Stimulated activated CD4-positive, alpha-beta T cell treated with anti-CD3 and anti-CD28 coated beads, Interleukin-12 subunit alpha, Interleukin-12 subunit beta, amount 100 ng/mL, for 48 hours (primary cell): ENCODE measurements around the gene NEO1.

Experiments used
- DNase-seq, 3 donors: peaks; one replicate each; pipeline ENCODE4 v3.0.0-alpha.2; 2020; ENCODE audit warnings: low read depth in 2 of 3, low spot score in 1 of 3

Gene NEO1

DNA sequence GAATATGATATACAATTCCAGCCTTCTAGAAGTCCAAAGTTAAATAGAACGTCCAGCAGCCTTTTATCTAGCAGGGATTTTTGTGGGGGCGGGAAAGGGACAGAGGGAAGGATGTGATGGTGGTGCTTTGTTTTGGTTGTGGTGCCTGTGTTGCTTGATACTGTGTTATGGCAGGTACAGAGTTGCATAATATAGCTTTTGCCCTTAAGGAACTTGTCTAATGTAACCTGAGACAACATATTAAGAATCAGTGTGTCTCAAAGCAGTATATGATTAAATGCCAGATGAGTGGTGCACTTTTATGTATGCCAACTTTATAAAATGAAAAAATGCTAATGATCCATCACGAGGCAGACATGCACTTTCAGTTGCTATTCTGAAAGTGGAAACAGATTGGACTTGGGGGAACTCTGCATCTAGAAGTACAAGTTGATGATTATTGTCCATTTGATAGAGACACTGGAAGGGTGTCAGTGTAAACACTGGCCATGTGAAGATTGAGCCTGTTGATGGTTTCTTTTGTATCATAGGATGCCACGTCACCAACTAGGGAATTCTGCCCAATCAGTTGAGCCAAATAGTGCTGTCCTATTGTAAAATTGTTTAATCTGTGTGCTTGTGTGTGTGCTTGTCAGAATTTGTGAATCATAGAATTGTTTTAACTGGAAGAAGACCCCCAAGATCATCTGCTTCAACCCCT lies 23.0 kb downstream of the NEO1 start:
- no peak for DNase-seq

DNA sequence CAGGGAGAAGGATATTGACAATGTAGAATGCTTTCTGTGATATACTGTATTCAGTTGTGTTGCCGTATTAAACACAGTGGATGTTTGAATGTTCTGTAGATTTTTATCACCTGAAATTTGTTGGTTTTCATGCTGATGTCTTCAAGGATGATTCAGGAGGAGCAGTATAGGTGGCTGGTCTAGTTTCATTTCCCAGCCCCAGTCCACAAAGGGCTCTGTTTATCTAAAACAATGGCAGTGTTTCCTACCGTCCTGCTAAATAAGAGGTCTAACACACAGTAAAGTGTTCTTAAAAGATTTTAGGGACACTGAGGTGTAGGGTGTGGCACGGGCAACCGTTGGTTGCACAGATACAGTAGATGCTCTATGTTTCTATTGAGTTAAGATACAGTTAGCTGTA lies 26.0 kb downstream of the NEO1 start:
- DNase-seq, result no peak

DNA sequence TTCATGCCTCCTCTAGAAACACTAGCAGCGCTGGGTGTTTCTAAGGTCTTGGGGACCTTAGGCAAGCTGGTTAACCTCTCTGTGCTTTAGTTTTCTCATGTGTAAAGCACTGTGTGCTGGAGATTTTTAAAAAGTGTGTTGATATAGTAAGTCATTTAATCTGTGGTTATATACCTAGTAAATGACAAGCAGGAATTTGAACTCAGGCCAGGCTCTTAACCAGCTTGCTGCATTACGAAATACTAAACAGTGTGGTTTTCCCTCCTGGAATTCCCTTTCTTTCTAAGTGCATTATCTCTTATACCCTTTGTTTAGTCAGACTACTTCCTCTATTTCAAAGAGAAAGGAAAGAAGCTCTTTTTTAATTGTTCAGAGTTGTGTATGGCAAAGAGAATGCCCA lies 26.5 kb downstream of the NEO1 start:
- DNase-seq, result no peak

DNA sequence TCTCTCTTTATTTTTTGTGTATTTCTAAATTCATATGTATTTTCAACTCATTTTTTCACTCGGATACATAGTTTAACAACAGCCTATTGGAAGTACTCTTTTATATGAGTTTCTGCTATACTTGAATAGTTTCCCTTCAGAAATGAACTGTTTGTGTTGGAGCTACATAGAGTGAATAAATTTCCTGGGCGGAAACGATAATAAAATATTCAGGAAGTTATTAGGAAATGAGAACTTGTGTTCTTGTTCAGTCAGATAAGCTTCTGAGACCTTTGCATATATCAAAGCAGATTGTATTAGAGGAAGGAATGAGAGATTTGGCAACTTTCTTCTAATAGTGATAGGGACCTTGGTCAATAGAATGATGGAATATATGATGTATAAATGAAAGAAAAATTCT lies 27.3 kb downstream of the NEO1 start:
- no peak for DNase-seq

DNA sequence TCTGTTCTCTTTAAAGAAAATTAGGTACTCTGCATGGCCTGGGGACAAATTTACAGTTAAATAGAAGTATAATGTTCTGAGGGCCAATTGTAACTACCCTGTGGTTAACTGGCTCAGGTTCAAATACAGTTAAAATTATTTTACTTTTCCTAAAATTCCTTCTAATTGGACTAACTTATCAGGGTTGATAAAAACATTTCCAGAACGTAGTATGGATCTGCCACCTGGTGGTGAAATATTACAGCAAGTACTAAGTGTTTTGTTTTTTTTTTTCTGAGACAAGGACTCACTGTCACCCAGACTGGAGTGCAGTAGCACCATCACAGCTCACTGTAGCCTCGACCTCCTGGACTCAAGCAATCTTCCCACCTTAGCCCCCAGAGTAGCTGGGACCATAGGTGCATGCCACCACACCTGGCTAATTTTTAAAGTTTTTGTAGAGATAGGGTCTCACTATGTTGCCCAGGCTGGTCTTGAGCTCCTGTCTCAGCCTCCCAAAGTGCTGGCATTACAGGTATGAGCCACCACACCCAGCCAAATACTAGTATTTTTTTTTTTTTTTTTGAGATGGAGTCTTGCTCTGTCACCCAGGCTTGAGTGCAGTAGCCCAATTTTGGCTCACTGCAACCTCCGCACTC lies 29.2 kb downstream of the NEO1 start:
- no peak for DNase-seq

DNA sequence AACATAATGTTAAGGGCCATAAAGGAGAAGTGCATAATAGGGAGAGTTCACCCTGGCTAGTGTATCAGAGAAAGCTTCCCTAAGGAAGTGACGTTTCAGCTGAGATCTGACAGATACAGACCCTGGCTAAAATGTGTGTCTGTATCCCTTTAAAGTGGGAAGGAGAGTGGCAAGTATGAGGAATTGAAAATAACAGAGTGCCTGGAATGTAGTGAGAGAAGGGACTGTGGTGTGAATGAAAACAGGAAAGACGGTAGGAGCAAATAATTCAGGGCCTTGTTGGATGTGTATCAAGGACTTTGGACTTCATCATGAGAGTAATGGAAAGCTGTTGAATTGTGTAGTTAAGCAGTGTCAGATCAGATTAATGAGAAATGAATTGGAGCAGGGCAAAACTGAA lies 30.5 kb downstream of the NEO1 start:
- no peak for DNase-seq

DNA sequence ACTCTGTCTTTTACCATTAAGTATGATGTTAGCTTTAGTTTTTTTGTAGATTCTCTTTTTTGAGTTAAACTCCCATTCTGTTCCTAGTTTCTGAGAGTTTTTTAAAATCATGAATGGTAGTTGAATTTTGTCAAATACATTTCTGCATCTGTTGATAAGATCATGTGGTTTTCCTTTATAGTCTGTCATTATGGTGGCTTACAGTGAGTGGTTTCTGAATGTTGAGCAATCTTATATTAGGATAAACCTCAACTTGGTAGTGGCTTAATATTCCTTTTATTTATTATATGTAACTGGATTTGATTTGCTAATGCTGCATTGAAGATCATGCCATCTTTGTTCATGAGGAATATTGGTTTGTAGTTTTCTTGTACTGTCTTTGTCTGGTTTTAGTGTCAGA lies 34.8 kb downstream of the NEO1 start:
- no peak for DNase-seq

DNA sequence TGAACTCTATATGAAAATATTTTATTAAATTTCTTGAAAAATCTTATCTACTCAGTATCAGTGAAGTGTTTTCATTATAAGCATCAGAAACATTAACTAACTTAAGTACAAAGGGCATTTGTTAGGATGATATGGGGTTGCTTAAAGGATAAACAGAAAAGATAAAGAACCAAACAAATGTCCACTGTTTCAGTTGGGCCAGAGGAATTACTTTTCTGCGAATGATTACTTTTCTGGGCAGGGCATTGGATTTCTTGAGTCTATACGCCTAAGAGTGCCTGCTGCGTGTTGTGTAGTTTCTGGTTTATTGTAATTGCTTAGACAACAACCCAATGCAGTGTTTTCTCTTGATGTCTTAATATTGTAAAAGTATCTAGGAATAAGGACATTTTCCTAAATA lies 52.8 kb downstream of the NEO1 start:
- DNase-seq, result no peak

DNA sequence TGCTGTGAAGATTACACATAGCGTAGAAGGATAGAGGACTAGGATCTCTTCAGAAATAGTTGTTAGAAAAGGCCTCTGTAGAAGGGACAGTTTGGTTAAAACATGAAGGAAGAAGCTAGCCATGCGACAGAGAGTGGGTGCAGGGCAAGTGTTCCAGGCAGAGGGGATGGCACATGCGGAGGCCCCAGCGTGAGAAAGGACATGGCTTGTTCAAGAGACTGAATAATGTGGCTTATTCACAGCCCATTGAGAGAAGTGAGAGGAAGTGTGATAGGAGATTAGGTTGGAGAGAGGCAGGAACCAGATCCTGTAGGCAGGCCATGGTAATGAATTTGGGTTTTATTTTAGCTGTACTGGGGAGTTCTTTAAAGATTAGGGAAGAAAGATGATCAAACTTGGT lies 56.4 kb downstream of the NEO1 start:
- no peak for DNase-seq

DNA sequence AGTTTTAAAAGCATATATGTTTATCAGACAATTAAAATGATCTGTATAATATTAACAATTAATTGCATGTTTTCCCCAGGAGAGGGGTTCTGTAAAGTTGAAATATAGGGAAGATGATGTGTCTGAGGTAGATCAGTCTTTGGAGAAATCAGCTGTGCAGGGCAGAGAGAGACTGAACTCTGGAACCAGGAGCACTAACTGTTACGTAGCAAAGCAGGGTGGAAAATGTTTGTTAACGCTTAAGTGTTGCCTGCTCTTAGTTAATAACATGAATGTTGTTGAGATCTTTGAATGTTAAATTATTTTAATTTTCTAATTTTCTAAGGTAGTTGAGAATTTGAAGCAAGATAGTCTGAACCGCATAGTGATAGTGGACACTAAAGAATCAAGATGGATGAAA lies 57.5 kb downstream of the NEO1 start:
- DNase-seq, result no peak

DNA sequence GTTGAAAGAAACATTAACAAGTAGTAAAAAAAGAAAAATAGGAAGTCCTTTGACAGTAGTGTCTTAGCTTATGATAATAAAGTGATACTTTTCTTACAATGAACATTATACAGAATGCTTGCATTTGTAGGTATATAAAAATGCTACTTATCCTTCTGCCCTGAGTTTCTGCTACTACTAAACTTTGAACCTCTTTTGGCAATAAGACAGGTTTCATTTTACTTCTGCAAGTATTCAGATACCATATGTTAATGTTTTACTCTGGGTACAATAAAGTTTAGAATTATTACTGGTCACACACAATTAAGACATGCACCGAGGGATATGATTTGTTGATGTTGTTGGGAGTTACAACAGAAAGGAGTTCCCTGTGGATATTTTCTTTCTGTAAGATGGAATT lies 57.9 kb downstream of the NEO1 start:
- DNase-seq, result no peak

DNA sequence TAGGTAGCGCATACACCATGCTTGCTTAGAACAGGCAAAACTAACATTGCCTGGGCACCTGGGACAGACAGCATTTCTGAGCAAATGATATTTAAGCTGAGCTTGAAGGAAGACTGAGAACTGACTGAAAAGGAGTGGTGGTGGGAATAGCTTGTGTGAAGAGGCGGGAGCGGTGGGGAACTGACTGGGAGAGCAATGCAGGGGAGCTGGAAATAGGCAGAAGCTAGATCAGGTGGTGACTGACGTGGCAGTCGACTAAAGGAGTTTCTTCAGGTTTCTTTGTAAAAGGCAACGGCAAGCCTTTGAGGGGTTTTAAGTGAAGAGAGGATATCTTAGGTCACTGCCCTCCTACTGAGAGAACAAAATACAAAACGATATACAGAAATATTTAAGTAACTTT lies 61.8 kb downstream of the NEO1 start:
- no peak for DNase-seq

DNA sequence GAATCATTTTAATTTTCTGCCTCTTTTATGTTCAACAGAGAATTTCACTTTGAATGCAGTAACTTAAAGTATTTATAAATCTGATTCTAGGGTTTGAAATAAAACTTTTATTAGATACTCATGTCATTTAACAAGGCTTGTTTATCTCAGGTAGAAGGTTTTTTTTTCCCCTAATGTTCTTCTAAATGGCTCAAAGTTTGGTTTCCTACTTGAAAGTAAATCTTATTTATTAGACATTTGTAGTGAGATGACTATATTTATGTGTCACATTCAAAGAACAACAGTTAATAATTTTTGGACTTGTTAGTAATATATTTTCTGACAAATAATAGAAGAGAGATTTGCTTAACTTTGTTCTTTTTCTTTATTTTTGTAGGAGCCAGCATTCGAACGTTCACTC lies 63.9 kb downstream of the NEO1 start:
- no peak for DNase-seq

DNA sequence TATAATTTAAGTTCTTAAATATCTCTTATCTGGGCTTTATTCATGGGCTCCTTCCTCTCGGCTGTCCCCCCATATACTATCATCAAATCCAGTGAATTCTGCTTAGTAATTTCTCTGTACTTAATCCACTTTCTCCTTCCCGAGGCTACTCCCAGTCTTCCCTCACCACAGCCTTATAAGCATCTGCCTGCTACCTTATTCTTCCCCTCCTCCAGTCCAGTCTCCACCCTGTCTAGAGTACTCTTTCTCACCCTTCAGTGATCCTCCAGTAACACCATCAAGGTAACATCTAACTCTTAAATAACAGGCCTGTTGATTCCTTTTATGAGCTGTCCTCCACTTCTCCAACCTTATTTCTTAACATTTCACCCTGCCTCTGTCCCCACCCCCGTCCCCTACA lies 65.8 kb downstream of the NEO1 start:
- no peak for DNase-seq

DNA sequence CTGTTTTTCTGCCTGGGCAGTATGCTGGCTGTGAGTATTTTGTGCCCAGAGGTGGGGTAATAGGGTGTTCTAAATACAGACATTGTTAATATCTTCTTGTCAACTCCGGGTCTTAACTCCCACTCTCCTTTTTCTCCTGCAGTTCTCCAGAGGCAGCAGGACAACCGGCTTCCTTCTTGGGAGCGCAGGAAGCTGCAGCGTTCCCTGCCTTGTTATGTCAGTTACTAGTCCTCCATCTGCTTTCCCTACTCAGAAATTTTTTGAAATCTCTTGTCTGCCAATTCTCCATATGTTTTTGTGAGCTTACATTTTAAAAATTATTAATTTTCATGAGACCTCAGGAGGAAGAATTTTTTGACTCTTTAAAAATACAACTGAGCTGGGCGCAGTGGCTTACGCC lies 67.2 kb downstream of the NEO1 start:
- DNase-seq, result no peak

DNA sequence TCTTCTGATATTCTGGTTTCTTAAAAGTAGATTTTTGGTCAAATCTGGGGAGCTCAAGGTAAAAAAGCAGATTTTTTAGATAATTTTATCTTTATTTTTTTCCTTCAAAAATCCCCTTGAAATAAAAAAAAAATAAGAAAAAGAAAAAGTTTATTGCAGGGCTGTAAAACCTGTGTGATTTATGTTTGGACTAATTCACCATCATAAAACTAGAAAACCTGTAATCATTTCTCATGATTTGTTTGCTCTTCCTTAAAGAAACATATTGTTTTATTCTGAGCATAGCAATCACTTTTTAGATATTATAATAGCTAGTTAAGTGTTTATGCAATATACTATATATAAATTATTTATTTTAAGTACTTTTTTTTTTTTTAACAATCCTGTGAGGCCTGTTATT lies 68.0 kb downstream of the NEO1 start:
- no peak for DNase-seq

DNA sequence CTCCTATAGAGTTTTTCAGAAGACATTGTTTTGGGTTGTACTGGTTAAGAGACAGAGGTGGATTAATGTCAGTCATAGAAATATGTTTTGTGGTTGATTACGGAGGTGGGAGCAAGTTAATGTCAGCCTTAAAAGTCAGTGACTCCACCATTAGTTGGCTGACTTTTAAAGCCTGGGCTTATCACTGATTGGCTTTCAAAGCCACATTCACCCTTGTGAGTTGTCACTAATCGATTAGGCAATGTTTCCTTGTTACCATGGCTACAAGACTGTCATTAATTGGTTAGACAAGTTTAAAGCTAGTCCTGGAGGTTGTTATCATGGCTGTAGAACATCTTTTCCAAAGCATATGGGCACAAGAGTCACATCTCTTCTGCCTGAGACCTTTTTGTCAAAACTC lies 73.0 kb downstream of the NEO1 start:
- DNase-seq, result no peak

DNA sequence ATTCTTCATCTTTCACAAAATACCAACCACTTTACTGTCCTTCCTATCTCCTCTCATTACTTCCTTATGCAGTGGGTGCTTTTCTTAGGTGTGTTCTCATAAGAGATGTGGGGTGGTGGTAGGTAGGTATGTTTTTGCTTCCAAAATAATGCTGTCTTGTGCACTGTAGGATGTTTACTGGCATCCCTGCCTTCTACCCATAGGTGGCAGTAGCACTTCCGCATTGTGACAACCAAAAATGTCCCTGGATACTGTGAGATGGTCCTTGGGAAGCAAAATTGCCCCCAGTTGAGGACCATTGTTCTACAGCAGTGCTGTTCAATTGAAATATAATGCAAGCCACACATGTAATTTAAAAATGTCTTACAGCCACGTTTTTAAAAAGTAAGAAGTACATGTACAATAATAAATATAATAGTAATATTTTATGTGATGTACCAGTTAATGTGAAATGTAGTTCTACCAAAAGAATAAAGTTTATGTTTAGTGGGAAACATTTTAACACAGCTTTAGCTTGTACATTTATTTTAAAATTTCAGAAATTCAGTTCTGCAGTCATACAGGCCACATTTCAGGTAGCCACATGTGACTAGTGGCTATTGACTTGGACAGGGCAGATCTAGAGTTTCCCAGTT lies 75.2 kb downstream of the NEO1 start:
- peak in 2 of 3 donors; percentile 20 to 32 for DNase-seq

DNA sequence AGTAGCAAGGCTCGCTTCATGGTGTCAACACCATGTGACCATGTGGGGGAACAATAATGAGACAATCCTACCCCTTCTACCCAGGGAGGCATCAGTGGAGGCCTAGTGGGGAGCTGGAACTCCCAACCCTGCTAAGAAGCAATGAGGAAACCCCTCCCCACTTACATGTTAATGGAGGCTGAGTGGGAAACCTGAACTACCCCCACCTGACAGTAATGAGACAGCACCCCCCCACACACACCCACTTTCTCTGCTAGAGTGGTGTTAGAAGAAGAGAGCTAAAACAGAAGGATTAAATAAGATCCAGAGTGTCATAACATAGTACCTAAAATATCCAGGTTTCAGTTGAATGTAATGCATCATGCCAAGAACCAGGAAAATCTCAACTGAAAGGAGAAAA lies 78.6 kb downstream of the NEO1 start:
- no peak for DNase-seq

DNA sequence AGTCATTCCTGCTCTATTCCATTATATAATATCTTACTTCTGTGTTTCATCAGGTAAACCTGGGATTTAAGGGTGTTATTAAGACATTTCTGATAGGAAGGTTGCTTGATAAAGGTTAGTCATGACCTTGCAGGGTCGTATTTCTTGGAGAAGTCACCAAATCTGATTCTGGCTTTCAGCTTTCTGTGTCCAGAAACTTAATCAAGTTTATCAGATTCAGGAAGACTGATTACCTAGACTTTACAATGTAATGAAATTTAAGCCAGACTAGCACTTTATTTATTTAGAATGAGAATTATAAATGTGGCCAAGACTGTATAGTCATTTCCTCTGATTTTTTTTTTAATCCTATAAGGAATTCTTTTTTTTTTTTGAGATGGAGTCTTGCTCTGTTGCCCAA lies 81.9 kb downstream of the NEO1 start:
- no peak for DNase-seq

DNA sequence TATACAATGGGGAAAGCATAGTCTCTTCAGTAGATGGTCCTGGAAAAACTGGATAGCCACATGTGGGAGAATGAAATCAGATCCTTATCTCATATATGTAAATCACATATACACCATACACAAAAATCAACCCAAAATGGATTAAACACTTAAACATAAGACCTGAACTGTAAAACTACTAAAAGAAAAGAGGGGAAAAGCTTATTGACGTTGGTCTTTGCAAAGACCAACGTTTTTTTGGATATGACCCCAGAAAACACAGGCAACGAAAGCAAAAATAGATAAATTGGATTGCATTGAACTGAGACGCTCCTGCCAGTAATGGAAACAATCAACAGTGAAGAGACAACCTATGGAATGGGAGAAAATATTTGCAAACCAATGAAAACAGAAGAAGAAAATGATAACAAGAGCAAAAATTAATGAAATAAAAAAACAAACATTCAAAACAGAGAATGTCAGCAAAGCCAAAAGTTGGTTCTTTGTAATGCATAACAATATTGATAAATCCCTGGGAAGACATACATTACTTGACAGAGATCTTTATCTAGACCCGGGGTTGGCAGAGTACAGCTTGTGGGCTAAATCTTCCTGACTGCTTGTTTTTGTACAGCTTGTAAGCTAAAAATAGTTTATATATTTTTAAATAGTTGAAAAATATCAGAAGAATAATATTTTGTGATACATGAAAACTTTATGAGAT lies 86.9 kb downstream of the NEO1 start:
- DNase-seq, result no peak
